Mesothelial cell of epicardium (in vitro differentiated cells): Measurements from ENCODE around the gene LMLN. TPM values are rescaled to one million over a fixed set of nuclear protein-coding genes. Genes with fewer than 3 reads are reported as not detected.

Experiments
- DNase-seq, 2 experiments: peaks; one replicate each; pipeline ENCODE4 v3.0.0; 2021; ENCODE audit warnings: low spot score in 2 of 2; ENCODE audit not compliant: unreplicated experiment in 2 of 2
- H3K27ac Mint-ChIP-seq: 2 replicates; pipeline ENCODE4 v1.8.0; 2021; ENCODE audit warnings: mixed read lengths
- H3K27me3 Mint-ChIP-seq: 2 replicates; pipeline ENCODE4 v1.8.0; 2021; ENCODE audit warnings: low read depth, mixed read lengths
- H3K36me3 Mint-ChIP-seq: 2 replicates; pipeline ENCODE4 v1.8.0; 2021; ENCODE audit warnings: mixed read lengths
- H3K4me1 Mint-ChIP-seq: 2 replicates; pipeline ENCODE4 v1.8.0; 2021; ENCODE audit warnings: mixed read lengths
- H3K4me3 Mint-ChIP-seq: 2 replicates; pipeline ENCODE4 v1.8.0; 2021; ENCODE audit warnings: mild to moderate bottlenecking, moderate library complexity, mixed read lengths
- H3K9me3 Mint-ChIP-seq: 2 replicates; pipeline ENCODE4 v1.8.0; 2021; ENCODE audit warnings: mixed read lengths
- total RNA-seq: library from RNA; stranded (reverse); gene quantifications from 3 replicates; pipeline ENCODE4 v1.2.1, GENCODE V29; 2021
- TF ChIP-seq, protein P1 (sequence below): fragments of 200-600 bp; sonication (generic); IDR thresholded peaks from one replicate; pipeline ENCODE4 v1.5.0; 2021; ENCODE audit warnings: antibody characterized with exemption; ENCODE audit not compliant: unreplicated experiment

Gene LMLN
- total RNA-seq, 1 donor from 2014 or later, result 8.0 TPM

DNA sequence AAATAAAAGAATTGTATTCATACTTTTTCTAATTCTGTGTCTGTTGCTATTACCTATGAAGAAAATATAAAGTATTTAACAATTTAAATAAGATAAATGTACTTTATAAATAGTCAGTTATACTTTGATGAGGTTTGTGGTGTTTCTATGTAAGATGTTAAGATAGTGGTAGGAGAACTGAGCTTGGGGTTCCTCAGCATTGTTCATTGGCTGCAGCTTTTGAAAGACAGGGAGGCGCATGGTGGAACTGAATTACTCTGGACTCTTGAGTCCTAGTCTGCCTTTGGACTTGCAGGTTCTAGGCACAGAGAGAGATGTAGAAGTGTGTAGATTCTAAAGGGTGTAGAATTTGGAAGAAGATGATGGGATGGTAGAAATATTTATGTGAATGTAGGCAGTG lies 23.1 kb downstream of the LMLN start:
- no peaks in the 10 kb centered on the region for H3K4me1 Mint-ChIP-seq
- no peaks in the 10 kb centered on the region for H3K27me3 Mint-ChIP-seq
- peaks cover 1% of the 10 kb centered on the region for H3K36me3 Mint-ChIP-seq
- H3K4me3 Mint-ChIP-seq, result no peak overlapping the region
- TF ChIP-seq, protein P1, sequence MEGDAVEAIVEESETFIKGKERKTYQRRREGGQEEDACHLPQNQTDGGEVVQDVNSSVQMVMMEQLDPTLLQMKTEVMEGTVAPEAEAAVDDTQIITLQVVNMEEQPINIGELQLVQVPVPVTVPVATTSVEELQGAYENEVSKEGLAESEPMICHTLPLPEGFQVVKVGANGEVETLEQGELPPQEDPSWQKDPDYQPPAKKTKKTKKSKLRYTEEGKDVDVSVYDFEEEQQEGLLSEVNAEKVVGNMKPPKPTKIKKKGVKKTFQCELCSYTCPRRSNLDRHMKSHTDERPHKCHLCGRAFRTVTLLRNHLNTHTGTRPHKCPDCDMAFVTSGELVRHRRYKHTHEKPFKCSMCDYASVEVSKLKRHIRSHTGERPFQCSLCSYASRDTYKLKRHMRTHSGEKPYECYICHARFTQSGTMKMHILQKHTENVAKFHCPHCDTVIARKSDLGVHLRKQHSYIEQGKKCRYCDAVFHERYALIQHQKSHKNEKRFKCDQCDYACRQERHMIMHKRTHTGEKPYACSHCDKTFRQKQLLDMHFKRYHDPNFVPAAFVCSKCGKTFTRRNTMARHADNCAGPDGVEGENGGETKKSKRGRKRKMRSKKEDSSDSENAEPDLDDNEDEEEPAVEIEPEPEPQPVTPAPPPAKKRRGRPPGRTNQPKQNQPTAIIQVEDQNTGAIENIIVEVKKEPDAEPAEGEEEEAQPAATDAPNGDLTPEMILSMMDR, result no peak
- H3K9me3 Mint-ChIP-seq, result no peaks in the 10 kb centered on the region
- DNase-seq, result no peak
- no peak overlapping the region for H3K27ac Mint-ChIP-seq

DNA sequence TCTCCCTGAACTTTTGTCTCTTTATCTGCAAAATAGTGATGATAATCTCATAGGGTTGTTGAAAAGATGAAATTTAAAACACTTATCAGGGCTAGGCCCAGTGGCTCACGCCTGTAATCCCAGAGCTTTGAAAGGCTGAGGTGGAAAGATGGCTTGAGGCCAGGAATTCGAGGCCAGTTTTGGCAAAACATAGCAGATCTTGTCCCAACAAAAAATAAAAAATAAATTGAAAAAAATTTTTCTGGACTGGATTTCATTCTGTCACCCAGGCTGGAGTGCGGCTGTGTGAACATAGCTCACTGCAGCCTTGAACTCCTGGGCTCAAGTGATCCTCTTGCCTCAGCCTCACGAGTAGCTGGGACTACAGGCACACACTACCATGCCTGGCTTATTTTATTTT lies 29.6 kb downstream of the LMLN start:
- H3K36me3 Mint-ChIP-seq, result peaks cover 18% of the 10 kb centered on the region
- no peak for DNase-seq
- no peak overlapping the region for H3K27ac Mint-ChIP-seq
- TF ChIP-seq, protein P1, result no peak
- H3K4me3 Mint-ChIP-seq, result no peak overlapping the region
- H3K27me3 Mint-ChIP-seq, result no peaks in the 10 kb centered on the region
- H3K9me3 Mint-ChIP-seq, result no peaks in the 10 kb centered on the region
- peaks cover 6% of the 10 kb centered on the region for H3K4me1 Mint-ChIP-seq

DNA sequence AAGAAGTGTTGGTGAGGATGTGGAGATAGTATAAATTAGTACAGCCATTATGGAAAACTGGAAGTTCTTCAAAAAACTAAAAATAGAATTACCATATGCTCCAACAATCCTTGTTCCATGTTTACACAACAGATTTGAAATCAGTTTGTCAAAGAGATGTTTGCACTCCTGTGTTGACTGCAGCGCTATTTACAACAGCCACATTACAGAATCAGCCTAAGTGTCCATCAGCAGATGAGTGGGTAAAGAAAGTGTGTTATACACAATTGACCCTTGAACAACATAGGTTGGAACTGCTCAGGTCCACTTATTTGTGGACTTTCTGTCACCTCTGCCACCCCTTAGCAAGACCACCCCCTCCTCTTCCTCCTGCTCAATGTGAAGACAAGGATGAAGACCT lies 34.7 kb downstream of the LMLN start:
- TF ChIP-seq, protein P1, result no peak
- Mint-ChIP-seq H3K9me3 (no peaks in the 10 kb centered on the region), H3K4me3 (no peak overlapping the region), H3K36me3 (peaks cover 18% of the 10 kb centered on the region), H3K27ac (no peak overlapping the region), H3K27me3 (no peaks in the 10 kb centered on the region), H3K4me1 (no peaks in the 10 kb centered on the region)
- no peak for DNase-seq

GRCh38 chr3:197996855-197997254 lies 36.8 kb downstream of the LMLN start:
- Mint-ChIP-seq H3K4me1 (no peaks in the 10 kb centered on the region), H3K9me3 (no peaks in the 10 kb centered on the region), H3K36me3 (peaks cover 16% of the 10 kb centered on the region)

DNA sequence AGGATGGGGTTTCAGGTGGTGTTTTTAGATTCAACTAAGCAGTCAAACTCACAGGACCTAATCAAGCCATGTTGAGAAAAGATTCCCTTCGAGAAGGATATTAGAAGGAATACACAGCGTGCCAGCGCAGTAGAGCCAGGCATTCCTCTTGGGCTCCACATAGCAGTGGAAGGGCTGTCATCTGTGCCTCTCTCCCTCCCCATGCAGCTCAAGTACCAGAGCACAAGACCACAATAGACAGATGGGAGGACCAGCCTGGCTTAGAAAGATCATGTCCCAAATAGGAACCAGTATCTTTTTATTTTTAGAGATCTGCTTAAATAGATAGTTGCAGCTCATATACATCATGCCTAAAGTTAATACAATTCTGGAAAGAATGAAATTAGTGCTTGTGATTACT lies 37.9 kb downstream of the LMLN start:
- no peaks in the 10 kb centered on the region for H3K4me1 Mint-ChIP-seq
- peaks cover 7% of the 10 kb centered on the region for H3K36me3 Mint-ChIP-seq
- no peaks in the 10 kb centered on the region for H3K9me3 Mint-ChIP-seq
- H3K27me3 Mint-ChIP-seq, result no peaks in the 10 kb centered on the region
- no peak for DNase-seq
- TF ChIP-seq, protein P1, result no peak
- H3K4me3 Mint-ChIP-seq, result no peak overlapping the region
- no peak overlapping the region for H3K27ac Mint-ChIP-seq

More at GRCh38 chr3:197996855-197997254, 36.8 kb downstream of the LMLN start:
- TF ChIP-seq, protein P1, result no peak
- no peak overlapping the region for H3K4me3 Mint-ChIP-seq
- H3K27me3 Mint-ChIP-seq, result no peaks in the 10 kb centered on the region
- no peak overlapping the region for H3K27ac Mint-ChIP-seq
- DNase-seq, result no peak

DNA sequence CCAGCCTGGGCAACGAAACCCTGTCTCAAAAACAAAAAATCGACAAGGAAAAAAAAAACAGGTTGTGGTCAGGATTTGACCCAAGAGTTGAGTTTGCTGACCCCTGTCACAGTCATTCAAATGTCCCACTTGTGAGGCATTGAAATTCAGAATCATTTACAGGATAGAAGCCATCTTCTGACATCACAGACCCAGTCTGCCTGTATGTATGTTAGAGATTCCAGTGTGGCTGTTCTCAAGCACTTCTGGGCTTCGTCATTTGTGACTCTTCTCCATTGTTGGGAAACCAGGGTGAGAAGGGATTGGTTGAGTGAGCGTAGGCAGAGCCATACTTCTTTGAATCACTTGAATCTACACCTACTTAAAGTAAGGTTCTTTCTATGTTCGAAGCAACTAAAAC lies 57.1 kb downstream of the LMLN start:
- no peak for DNase-seq
- Mint-ChIP-seq H3K4me1 (peaks cover 3% of the 10 kb centered on the region), H3K4me3 (no peak overlapping the region), H3K27me3 (no peaks in the 10 kb centered on the region), H3K36me3 (no peaks in the 10 kb centered on the region), H3K27ac (no peak overlapping the region), H3K9me3 (no peaks in the 10 kb centered on the region)
- TF ChIP-seq, protein P1, result no peak
